ENCODE results near the gene UBB.
"Not testable (repeated sequence)": the region's sequence is repeated elsewhere in the genome, so short reads cannot be mapped to it uniquely, and the experiment has no call there.

Gene UBB

GRCh38 chr17:16391451-16391850 lies 10.6 kb downstream of the UBB start:
- Histone ChIP-seq H3K4me1 (ENCODE audit: low read length) (no peaks in the 10 kb centered on the region), H3K36me3 (replicated peaks; ENCODE audit: insufficient read depth, low read length) (no peaks in the 10 kb centered on the region), H3K27me3 (replicated peaks; ENCODE audit: insufficient read depth, low read length) (no peaks in the 10 kb centered on the region), H3F3A (ENCODE audit: insufficient read depth, low read length) (no peaks in the 10 kb centered on the region), H3K79me2 (ENCODE audit: low read length) (no peaks in the 10 kb centered on the region), H3K4me2 (ENCODE audit: low read depth, low read length) (no peak overlapping the region), H4K20me1 (ENCODE audit: insufficient read depth, low read length) (no peaks in the 10 kb centered on the region), H3K27ac (ENCODE audit: low read length) (no peak overlapping the region), H3K9me2 (replicated peaks; ENCODE audit: insufficient read depth, low read length) (no peaks in the 10 kb centered on the region), H3K4me3 (ENCODE audit: low read length) (no peak overlapping the region), H3K9ac (ENCODE audit: low read length) (no peak overlapping the region), H2AFZ (ENCODE audit: low read length) (no peak overlapping the region), H3K9me3 (replicated peaks; ENCODE audit: insufficient read depth, low read length) (no peaks in the 10 kb centered on the region)
- TF ChIP-seq EZH2 (optimal IDR thresholded peaks at IDR 0.05; ENCODE audit: low read depth, low read length) (no peak), CTCF (IDR thresholded peaks at IDR 0.05; ENCODE audit: low read length) (no peak), EZH2phosphoT487 (IDR thresholded peaks at IDR 0.05; ENCODE audit: low read length) (no peak)
- DNase-seq: no peak

- not testable (repeated sequence) for H3K4me2 ChIP-seq (ENCODE audit: low read depth, low read length); H3K9me2 ChIP-seq (replicated peaks; ENCODE audit: insufficient read depth, low read length); H3K27ac ChIP-seq (ENCODE audit: low read length); H3K4me3 ChIP-seq (ENCODE audit: low read length); DNase-seq; H3K9ac ChIP-seq (ENCODE audit: low read length); H2AFZ ChIP-seq (ENCODE audit: low read length); H3F3A ChIP-seq (ENCODE audit: insufficient read depth, low read length); H3K27me3 ChIP-seq (replicated peaks; ENCODE audit: insufficient read depth, low read length); H3K4me1 ChIP-seq (ENCODE audit: low read length); H3K9me3 ChIP-seq (replicated peaks; ENCODE audit: insufficient read depth, low read length); H3K79me2 ChIP-seq (ENCODE audit: low read length); H3K36me3 ChIP-seq (replicated peaks; ENCODE audit: insufficient read depth, low read length); H4K20me1 ChIP-seq (ENCODE audit: insufficient read depth, low read length)
These were observed 11.6 kb downstream of the UBB start for GRCh38 chr17:16392491-16392890.

GRCh38 chr17:16395887-16396286 lies 15.0 kb downstream of the UBB start:
- H3K4me2 ChIP-seq (ENCODE audit: low read depth, low read length); H3K36me3 ChIP-seq (replicated peaks; ENCODE audit: insufficient read depth, low read length); H2AFZ ChIP-seq (ENCODE audit: low read length); H4K20me1 ChIP-seq (ENCODE audit: insufficient read depth, low read length); H3K9me3 ChIP-seq (replicated peaks; ENCODE audit: insufficient read depth, low read length); H3K27me3 ChIP-seq (replicated peaks; ENCODE audit: insufficient read depth, low read length); H3K9ac ChIP-seq (ENCODE audit: low read length); DNase-seq; H3K27ac ChIP-seq (ENCODE audit: low read length); H3K4me1 ChIP-seq (ENCODE audit: low read length); H3K4me3 ChIP-seq (ENCODE audit: low read length); H3F3A ChIP-seq (ENCODE audit: insufficient read depth, low read length); H3K79me2 ChIP-seq (ENCODE audit: low read length); H3K9me2 ChIP-seq (replicated peaks; ENCODE audit: insufficient read depth, low read length): not testable (repeated sequence)

GRCh38 chr17:16396693-16397092 lies 15.8 kb downstream of the UBB start:
- H3K36me3 ChIP-seq (replicated peaks; ENCODE audit: insufficient read depth, low read length); H3K4me1 ChIP-seq (ENCODE audit: low read length); H3F3A ChIP-seq (ENCODE audit: insufficient read depth, low read length); DNase-seq; H3K9me3 ChIP-seq (replicated peaks; ENCODE audit: insufficient read depth, low read length); H3K79me2 ChIP-seq (ENCODE audit: low read length); H3K4me3 ChIP-seq (ENCODE audit: low read length); H2AFZ ChIP-seq (ENCODE audit: low read length); H3K4me2 ChIP-seq (ENCODE audit: low read depth, low read length); H3K9me2 ChIP-seq (replicated peaks; ENCODE audit: insufficient read depth, low read length); H3K9ac ChIP-seq (ENCODE audit: low read length); H3K27ac ChIP-seq (ENCODE audit: low read length); H3K27me3 ChIP-seq (replicated peaks; ENCODE audit: insufficient read depth, low read length); H4K20me1 ChIP-seq (ENCODE audit: insufficient read depth, low read length): not testable (repeated sequence)
